ENCODE data around the gene DNAH14. TPM values are rescaled to one million over a fixed set of nuclear protein-coding genes. Genes with fewer than 3 reads are reported as not detected.

Gene DNAH14
- total and polyA plus RNA-seq, 2 of the 13 experiments (the other 11 are each of a cell fraction or from before 2014, with no cell fraction given) = 4.5 to 27.5 TPM

GRCh38 chr1:224945651-224946348, 16.3 kb downstream of the DNAH14 start (continued):
- peak; percentile 62; the same call in 1 of the 2 replicates for TF ChIP-seq IKZF5 (CRISPR knock-in tag; IDR thresholded peaks at IDR 0.05)
- peak; percentile 88 for TF ChIP-seq FOXO1 (CRISPR knock-in tag; IDR thresholded peaks at IDR 0.05)
- TF ChIP-seq THAP11 (CRISPR knock-in tag; IDR thresholded peaks at IDR 0.05) = peak; percentile 54; the same call in 1 of the 2 replicates
- peak; percentile 69 for TF ChIP-seq KDM2A (CRISPR knock-in tag; IDR thresholded peaks at IDR 0.05; ENCODE audit: borderline replicate concordance, low read depth)
- peak; percentile 89; the same call in 1 of the 2 replicates for TF ChIP-seq MTA1 (CRISPR knock-in tag; IDR thresholded peaks at IDR 0.05; ENCODE audit: borderline replicate concordance)
- TF ChIP-seq NCOR1 (IDR thresholded peaks at IDR 0.05; ENCODE audit: borderline replicate concordance, low read length) = 0 out of 2 replicates have a peak, but pooled peaks have one; percentile 26
- peak; percentile 91 for TF ChIP-seq CTCF (CRISPR knock-in tag; IDR thresholded peaks at IDR 0.05)
- TF ChIP-seq HDAC1 (CRISPR knock-in tag; IDR thresholded peaks at IDR 0.05) = peak; percentile 80
- peak; percentile 41; the same call in 1 of the 2 replicates for TF ChIP-seq FOXA1 (IDR thresholded peaks at IDR 0.05)
- TF ChIP-seq FOXA1 (CRISPR knock-in tag; IDR thresholded peaks at IDR 0.05) = peak; percentile 97
- peak; percentile 88; the same call in 1 of the 2 replicates for TF ChIP-seq ZNF614 (CRISPR knock-in tag; IDR thresholded peaks at IDR 0.05; ENCODE audit: borderline replicate concordance)
- TF ChIP-seq KAT8 (CRISPR knock-in tag; IDR thresholded peaks at IDR 0.05) = peak; percentile 75
- 0 out of 2 replicates have a peak, but pooled peaks have one; percentile 33 for TF ChIP-seq RCOR2 (CRISPR knock-in tag; IDR thresholded peaks at IDR 0.05)
- 0 out of 2 replicates have a peak, but pooled peaks have one; percentile 38 for TF ChIP-seq KDM6A (CRISPR knock-in tag; IDR thresholded peaks at IDR 0.05; ENCODE audit: low read depth)
- peak; percentile 31; the same call in 1 of the 2 replicates for TF ChIP-seq ZSCAN9 (CRISPR knock-in tag; IDR thresholded peaks at IDR 0.05; ENCODE audit: borderline replicate concordance)
- TF ChIP-seq REPIN1 (CRISPR knock-in tag; IDR thresholded peaks at IDR 0.05; ENCODE audit: borderline replicate concordance, low read depth) = peak; percentile 97
- peak; percentile 69; the same call in 1 of the 2 replicates for TF ChIP-seq ZMAT3 (CRISPR knock-in tag; conservative IDR thresholded peaks at IDR 0.05)
- peak; percentile 79; the same call in 1 of the 2 replicates for TF ChIP-seq CCDC6 (CRISPR knock-in tag; IDR thresholded peaks at IDR 0.05)
- TF ChIP-seq HMG20B (CRISPR knock-in tag; conservative IDR thresholded peaks at IDR 0.05) = peak; percentile 55; the same call in 1 of the 2 replicates
- TF ChIP-seq RXRA (CRISPR knock-in tag; IDR thresholded peaks at IDR 0.05) = peak; percentile 67
- peak; percentile 38; the same call in 1 of the 2 replicates for TF ChIP-seq KLF6 (CRISPR knock-in tag; IDR thresholded peaks at IDR 0.05)
- peak; percentile 79 for TF ChIP-seq GATAD2A (CRISPR knock-in tag; IDR thresholded peaks at IDR 0.05)
- peak; percentile 52; the same call in 1 of the 2 replicates for TF ChIP-seq CEBPB (IDR thresholded peaks at IDR 0.05; ENCODE audit: borderline replicate concordance, low read depth, low read length)
- TF ChIP-seq ZKSCAN8 (CRISPR knock-in tag; IDR thresholded peaks at IDR 0.05; ENCODE audit: borderline replicate concordance) = peak; percentile 48; the same call in 1 of the 2 replicates
- TF ChIP-seq ETV5 (CRISPR knock-in tag; IDR thresholded peaks at IDR 0.05; ENCODE audit: borderline replicate concordance) = peak; percentile 40; the same call in 1 of the 2 replicates
- peak; percentile 90 for TF ChIP-seq SP5 (CRISPR knock-in tag; IDR thresholded peaks at IDR 0.05; ENCODE audit: borderline replicate concordance, low read depth)
- peak; percentile 24; the same call in 1 of the 2 replicates for TF ChIP-seq SMC3 (IDR thresholded peaks at IDR 0.05; ENCODE audit: low read length)
- TF ChIP-seq TBL1XR1 (IDR thresholded peaks at IDR 0.05; ENCODE audit: borderline replicate concordance, low read length, partially characterized antibody) = peak; percentile 36
- TF ChIP-seq ZNF766 (CRISPR knock-in tag; IDR thresholded peaks at IDR 0.05; ENCODE audit: borderline replicate concordance) = peak; percentile 100
- peak; percentile 79; the same call in 1 of the 2 replicates for TF ChIP-seq PHF21A (CRISPR knock-in tag; IDR thresholded peaks at IDR 0.05)
- TF ChIP-seq PITX1 (CRISPR knock-in tag; IDR thresholded peaks at IDR 0.05) = peak; percentile 83
